ENCODE results near the gene MET. TPM values are rescaled to one million over a fixed set of nuclear protein-coding genes. Genes with fewer than 3 reads are reported as not detected.
A peak's percentile ranks its signal among the peaks of the same experiment; 100 is the strongest.

MET gene
- 10 to 100 TPM in 1 of 7 donors, 1 to 10 TPM in 6; 2.8 to 33.9 (median 5.8) TPM for total RNA-seq
- 1 to 10 TPM; 1.3 to 5.9 TPM for polyA plus RNA-seq
- long read RNA-seq, donor 1, partial matches to known transcripts = 1 of 2 reads
- long read RNA-seq, donor 1, other reads (novel, unspliced or antisense) = 1 of 2 reads
- long read RNA-seq, donor 2, partial matches to known transcripts = 22 of 23 reads
- long read RNA-seq, donor 2, other reads (novel, unspliced or antisense) = 0 of 23 reads
- long read RNA-seq, donor 3, full-length matches to known transcripts = 1 of 2 reads
- long read RNA-seq, donor 3, partial matches to known transcripts = 0 of 2 reads
- long read RNA-seq, donor 3, other reads (novel, unspliced or antisense) = 1 of 2 reads

GRCh38 chr7:116671681-116672595, at the start of gene MET:
TSS of gene MET (plus strand) at chr7:116672196. CDS start at chr7:116699085, 26,889 bp downstream.
- H3K4me3 ChIP-seq = peak within 1 kb of the TSS; percentile 41
- H3K27ac ChIP-seq = no peak within 1 kb of the TSS
- peaks cover 1% of the 10 kb centered on the region for H3K4me1 ChIP-seq (ENCODE audit: insufficient read depth)
- peak in 1 of 3 donors; percentile 11 for TF ChIP-seq CTCF (IDR thresholded peaks at IDR 0.05)
- no peak for TF ChIP-seq EP300 (IDR thresholded peaks at IDR 0.05)
- no peak for TF ChIP-seq POLR2A (IDR thresholded peaks at IDR 0.05)
- no peaks in the 10 kb centered on the region for H3K36me3 ChIP-seq
- 0 to 1% (median 1%) methylated on average over 61 to 101 of the region's 101 CpGs for WGBS, 3 donors
- DNase-seq = peak; percentile 25 to 62 (median 30)
- no peaks in the 10 kb centered on the region for H3K27me3 ChIP-seq
- intact Hi-C loops (cut with DNase I) = no loop called here
- no peaks in the 10 kb centered on the region for H3K9me3 ChIP-seq

DNA sequence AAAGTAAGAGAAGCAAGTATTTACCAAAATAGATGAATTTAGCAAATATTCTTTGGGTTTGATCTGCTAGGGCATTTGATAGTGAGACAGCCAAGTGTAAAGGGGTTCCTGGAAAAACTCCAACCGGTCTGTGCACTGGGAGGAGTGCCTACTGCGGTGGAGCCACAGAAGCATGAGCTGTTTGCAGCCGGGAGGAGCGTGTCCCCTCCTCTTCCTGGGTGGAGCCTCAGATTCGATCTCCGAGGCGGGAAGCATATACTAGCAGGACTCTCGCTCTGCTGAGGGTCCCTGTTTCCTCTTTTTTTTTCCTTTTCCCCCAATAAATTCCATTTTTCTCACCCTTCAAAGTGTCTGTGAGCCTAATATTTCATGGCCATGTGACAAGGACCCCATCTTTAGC, 45.1 kb upstream of the MET start:
- peaks cover 2% of the 10 kb centered on the region for H3K4me1 ChIP-seq (ENCODE audit: insufficient read depth)
- H3K27me3 ChIP-seq = no peaks in the 10 kb centered on the region
- 90 to 91% (median 90%) methylated on average over 8 of the region's 8 CpGs for WGBS, 3 donors
- intact Hi-C loops (cut with DNase I) = no loop called here
- H3K4me3 ChIP-seq = no peak overlapping the region
- H3K27ac ChIP-seq = no peak overlapping the region
- H3K9me3 ChIP-seq = no peaks in the 10 kb centered on the region
- H3K36me3 ChIP-seq = no peaks in the 10 kb centered on the region
- no peak for TF ChIP-seq POLR2A (IDR thresholded peaks at IDR 0.05)
- no peak for TF ChIP-seq EP300 (IDR thresholded peaks at IDR 0.05)
- DNase-seq = no peak

GRCh38 chr7:116629051-116629463, 42.9 kb upstream of the MET start:
- 3 to 11% (median 7%) methylated on average over 3 of the region's 3 CpGs for WGBS, 3 donors
- H3K4me1 ChIP-seq (ENCODE audit: insufficient read depth) = peaks cover 2% of the 10 kb centered on the region
- H3K27me3 ChIP-seq = no peaks in the 10 kb centered on the region
- H3K4me3 ChIP-seq = no peak overlapping the region
- intact Hi-C loops (cut with DNase I) = no loop called here
- no peaks in the 10 kb centered on the region for H3K9me3 ChIP-seq
- DNase-seq = no peak
- no peak for TF ChIP-seq POLR2A (IDR thresholded peaks at IDR 0.05)
- no peak for TF ChIP-seq CTCF (IDR thresholded peaks at IDR 0.05)
- TF ChIP-seq EP300 (IDR thresholded peaks at IDR 0.05) = no peak
- no peak overlapping the region for H3K27ac ChIP-seq
- no peaks in the 10 kb centered on the region for H3K36me3 ChIP-seq

DNA sequence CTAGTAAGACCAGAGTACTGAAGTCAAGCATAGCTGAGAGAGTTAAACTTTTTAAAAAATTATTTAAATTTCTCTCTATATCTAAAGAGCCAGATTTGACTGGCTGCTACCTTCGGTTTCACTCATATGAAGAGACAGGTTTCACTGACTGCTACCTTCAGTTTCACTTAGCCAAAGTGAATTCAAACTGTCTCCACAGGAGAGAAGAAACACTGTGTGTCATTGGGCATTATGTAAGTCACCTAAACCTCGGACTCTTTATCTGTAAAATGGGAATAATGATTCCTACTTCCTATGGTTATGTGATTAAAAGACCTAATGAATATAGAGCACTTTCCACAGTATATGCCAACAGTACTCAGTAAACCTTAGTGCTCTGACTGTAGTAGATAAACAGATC, 41.6 kb upstream of the MET start:
- H3K27me3 ChIP-seq = no peaks in the 10 kb centered on the region
- H3K36me3 ChIP-seq = no peaks in the 10 kb centered on the region
- intact Hi-C loops (cut with DNase I) = no loop called here
- H3K4me1 ChIP-seq (ENCODE audit: insufficient read depth) = peaks cover 2% of the 10 kb centered on the region
- no peak overlapping the region for H3K27ac ChIP-seq
- TF ChIP-seq POLR2A (IDR thresholded peaks at IDR 0.05) (no peak), EP300 (IDR thresholded peaks at IDR 0.05) (no peak), CTCF (IDR thresholded peaks at IDR 0.05) (no peak)
- no peak for DNase-seq
- no peak overlapping the region for H3K4me3 ChIP-seq
- 71 to 80% (median 76%) methylated on average over 2 of the region's 2 CpGs for WGBS, 3 donors
- H3K9me3 ChIP-seq = no peaks in the 10 kb centered on the region
